ENCODE data around the gene CAPN14. TPM values are rescaled to one million over a fixed set of nuclear protein-coding genes. Genes with fewer than 3 reads are reported as not detected.

Gene CAPN14
- total RNA-seq, 4 donors from 2014 or later, result 0.83 TPM; not detected in 3

GRCh38 chr2:31227711-31228125, 10.4 kb upstream of the CAPN14 start:
- no peak overlapping the region for H3K4me3 ChIP-seq
- H3K27me3 ChIP-seq, result no peaks in the 10 kb centered on the region
- no peak for TF ChIP-seq CTCF (IDR thresholded peaks at IDR 0.05)
- no peak for TF ChIP-seq POLR2A (IDR thresholded peaks at IDR 0.05)
- DNase-seq, result no peak
- no peak overlapping the region for H3K27ac ChIP-seq
- H3K4me1 ChIP-seq, result no peaks in the 10 kb centered on the region
- H3K36me3 ChIP-seq, result no peaks in the 10 kb centered on the region
- no peaks in the 10 kb centered on the region for H3K9me3 ChIP-seq

GRCh38 chr2:31227110-31227509, 9.8 kb upstream of the CAPN14 start:
- Histone ChIP-seq H3K4me3 (no peak overlapping the region), H3K9me3 (no peaks in the 10 kb centered on the region), H3K27me3 (no peaks in the 10 kb centered on the region), H3K36me3 (no peaks in the 10 kb centered on the region), H3K27ac (no peak overlapping the region), H3K4me1 (no peaks in the 10 kb centered on the region)
- TF ChIP-seq CTCF (IDR thresholded peaks at IDR 0.05) (no peak), POLR2A (IDR thresholded peaks at IDR 0.05) (no peak)
- DNase-seq, result no peak

- no peak for DNase-seq
- H3K9me3 ChIP-seq, result no peaks in the 10 kb centered on the region
- H3K27me3 ChIP-seq, result no peaks in the 10 kb centered on the region
- H3K27ac ChIP-seq, result no peak overlapping the region
- H3K4me3 ChIP-seq, result no peak overlapping the region
- no peaks in the 10 kb centered on the region for H3K4me1 ChIP-seq
- no peaks in the 10 kb centered on the region for H3K36me3 ChIP-seq
- no peak for TF ChIP-seq CTCF (IDR thresholded peaks at IDR 0.05)
- TF ChIP-seq POLR2A (IDR thresholded peaks at IDR 0.05), result no peak
These were observed 9.0 kb upstream of the CAPN14 start for GRCh38 chr2:31226266-31226665.

GRCh38 chr2:31223749-31224148, 6.4 kb upstream of the CAPN14 start:
- Histone ChIP-seq H3K27me3 (no peaks in the 10 kb centered on the region), H3K4me3 (no peak overlapping the region), H3K9me3 (no peaks in the 10 kb centered on the region), H3K27ac (no peak overlapping the region), H3K36me3 (no peaks in the 10 kb centered on the region), H3K4me1 (no peaks in the 10 kb centered on the region)
- TF ChIP-seq CTCF (IDR thresholded peaks at IDR 0.05) (no peak), POLR2A (IDR thresholded peaks at IDR 0.05) (no peak)
- DNase-seq, result no peak

- Histone ChIP-seq H3K4me3 (no peak overlapping the region), H3K4me1 (no peaks in the 10 kb centered on the region), H3K9me3 (no peaks in the 10 kb centered on the region), H3K27me3 (no peaks in the 10 kb centered on the region), H3K36me3 (no peaks in the 10 kb centered on the region), H3K27ac (no peak overlapping the region)
- DNase-seq, result no peak
- TF ChIP-seq POLR2A (IDR thresholded peaks at IDR 0.05) (no peak), CTCF (IDR thresholded peaks at IDR 0.05) (no peak)
These were observed 5.7 kb upstream of the CAPN14 start for GRCh38 chr2:31223026-31223425.

- TF ChIP-seq POLR2A (IDR thresholded peaks at IDR 0.05) (no peak), CTCF (IDR thresholded peaks at IDR 0.05) (no peak)
- Histone ChIP-seq H3K4me3 (no peak overlapping the region), H3K27ac (peak overlapping the region in 2 of 4 donors; percentile 20 to 62), H3K27me3 (no peaks in the 10 kb centered on the region), H3K9me3 (no peaks in the 10 kb centered on the region), H3K36me3 (no peaks in the 10 kb centered on the region), H3K4me1 (no peaks in the 10 kb centered on the region)
- no peak for DNase-seq
These were observed 4.8 kb upstream of the CAPN14 start for GRCh38 chr2:31222071-31222470.
